ENCODE data around the gene WIPF1.

The WIPF1 gene

GRCh38 chr2:174635776-174636404 is 38.3 kb upstream of the WIPF1 start:
- Histone ChIP-seq H3K27me3 (replicated peaks in 2 of 5; ENCODE audit: control insufficient read depth in 4 of 5, insufficient read depth in 5 of 5, low read length in 4 of 5) (no peaks in the 10 kb centered on the region), H3K9me3 (ENCODE audit: control extremely low read depth in 1 of 5, control insufficient read depth in 4 of 5, insufficient read depth in 2 of 5, low read depth in 1 of 5, low read length in 4 of 5) (no peaks in the 10 kb centered on the region), H3K36me3 (ENCODE audit: control insufficient read depth in 4 of 4, insufficient read depth in 4 of 4, low read length in 3 of 4) (peaks cover 0 to 10% (median 2%) of the 10 kb centered on the region in 4 experiments), H3K4me1 (ENCODE audit: control extremely low read depth in 1 of 4, control insufficient read depth in 4 of 4, insufficient read depth in 4 of 4, low read length in 3 of 4) (peaks cover 18 to 51% (median 38%) of the 10 kb centered on the region in 4 experiments), H3K27ac (ENCODE audit: insufficient read depth in 1 of 2, low read depth in 1 of 2, low read length in 2 of 2, poor library complexity in 1 of 2, severe bottlenecking in 2 of 2) (no peak overlapping the region), H3K4me3 (ENCODE audit: control insufficient read depth in 1 of 7, extremely low read depth in 1 of 7, insufficient read depth in 4 of 7, low read depth in 2 of 7, low read length in 6 of 7) (no peak overlapping the region)
- CTCF ChIA-PET = interaction anchor here (1.5 to 3.0 kb wide), 2 partner anchors 26 to 52 kb away, joined by 3 to 18 read pairs; no protein-coding TSS in a partner anchor
- DNase-seq = peak in 1 of 3 donors; percentile 26
- WGBS (ENCODE audit: insufficient coverage) = 90% methylated on average over 2 of the region's 3 CpGs
- POLR2A ChIA-PET = no interaction called here

GRCh38 chr2:174635015-174635593 is 37.5 kb upstream of the WIPF1 start:
- H3K9me3 ChIP-seq (ENCODE audit: control extremely low read depth in 1 of 5, control insufficient read depth in 4 of 5, insufficient read depth in 2 of 5, low read depth in 1 of 5, low read length in 4 of 5) = no peaks in the 10 kb centered on the region
- peak overlapping the region in 5 of 7 experiments; percentile 58 to 94 (median 76) for H3K4me3 ChIP-seq (ENCODE audit: control insufficient read depth in 1 of 7, extremely low read depth in 1 of 7, insufficient read depth in 4 of 7, low read depth in 2 of 7, low read length in 6 of 7)
- ChIA-PET CTCF (interaction anchor here (0.9 to 3.0 kb wide), 4 partner anchors 26 to 64 kb away, joined by 3 to 18 read pairs (median 4); no protein-coding TSS in a partner anchor), POLR2A (interaction anchor here (0.6 kb wide), 1 partner anchor 10 kb away, joined by 3 read pairs; no protein-coding TSS in a partner anchor)
- H3K27ac ChIP-seq (ENCODE audit: insufficient read depth in 1 of 2, low read depth in 1 of 2, low read length in 2 of 2, poor library complexity in 1 of 2, severe bottlenecking in 2 of 2) = peak overlapping the region; percentile 67 to 86
- H3K36me3 ChIP-seq (ENCODE audit: control insufficient read depth in 4 of 4, insufficient read depth in 4 of 4, low read length in 3 of 4) = peaks cover 0 to 17% (median 6%) of the 10 kb centered on the region in 4 experiments
- peaks cover 25 to 55% (median 41%) of the 10 kb centered on the region in 4 experiments for H3K4me1 ChIP-seq (ENCODE audit: control extremely low read depth in 1 of 4, control insufficient read depth in 4 of 4, insufficient read depth in 4 of 4, low read length in 3 of 4)
- H3K27me3 ChIP-seq (replicated peaks in 2 of 5; ENCODE audit: control insufficient read depth in 4 of 5, insufficient read depth in 5 of 5, low read length in 4 of 5) = no peaks in the 10 kb centered on the region
- 94% methylated on average over 2 of the region's 3 CpGs for WGBS (ENCODE audit: insufficient coverage)
- DNase-seq = peak in 1 of 3 donors; percentile 20

- H3K4me3 ChIP-seq (ENCODE audit: control insufficient read depth in 1 of 7, extremely low read depth in 1 of 7, insufficient read depth in 4 of 7, low read depth in 2 of 7, low read length in 6 of 7) = peak overlapping the region in 6 of 7 experiments; percentile 58 to 94 (median 74)
- peaks cover 27 to 55% (median 41%) of the 10 kb centered on the region in 4 experiments for H3K4me1 ChIP-seq (ENCODE audit: control extremely low read depth in 1 of 4, control insufficient read depth in 4 of 4, insufficient read depth in 4 of 4, low read length in 3 of 4)
- peak overlapping the region; percentile 67 to 86 for H3K27ac ChIP-seq (ENCODE audit: insufficient read depth in 1 of 2, low read depth in 1 of 2, low read length in 2 of 2, poor library complexity in 1 of 2, severe bottlenecking in 2 of 2)
- ChIA-PET CTCF (interaction anchor here (0.6 to 3.0 kb wide), 10 partner anchors 11 to 157 kb away, joined by 3 to 18 read pairs (median 3); partner anchors contain the start of gene GPR155), POLR2A (interaction anchor here (0.6 to 0.7 kb wide), 2 partner anchors 9 to 48 kb away, joined by 3 to 6 read pairs; no protein-coding TSS in a partner anchor)
- 20% methylated on average over 7 of the region's 13 CpGs for WGBS (ENCODE audit: insufficient coverage)
- no peaks in the 10 kb centered on the region for H3K27me3 ChIP-seq (replicated peaks in 2 of 5; ENCODE audit: control insufficient read depth in 4 of 5, insufficient read depth in 5 of 5, low read length in 4 of 5)
- peaks cover 0 to 24% (median 9%) of the 10 kb centered on the region in 4 experiments for H3K36me3 ChIP-seq (ENCODE audit: control insufficient read depth in 4 of 4, insufficient read depth in 4 of 4, low read length in 3 of 4)
- DNase-seq = peak; percentile 51 to 78 (median 63)
- no peaks in the 10 kb centered on the region for H3K9me3 ChIP-seq (ENCODE audit: control extremely low read depth in 1 of 5, control insufficient read depth in 4 of 5, insufficient read depth in 2 of 5, low read depth in 1 of 5, low read length in 4 of 5)
Observed at GRCh38 chr2:174634130-174635014, 36.8 kb upstream of the WIPF1 start.

- Histone ChIP-seq H3K27me3 (replicated peaks in 2 of 5; ENCODE audit: control insufficient read depth in 4 of 5, insufficient read depth in 5 of 5, low read length in 4 of 5) (no peaks in the 10 kb centered on the region), H3K27ac (ENCODE audit: insufficient read depth in 1 of 2, low read depth in 1 of 2, low read length in 2 of 2, poor library complexity in 1 of 2, severe bottlenecking in 2 of 2) (peak overlapping the region; percentile 67 to 86), H3K4me1 (ENCODE audit: control extremely low read depth in 1 of 4, control insufficient read depth in 4 of 4, insufficient read depth in 4 of 4, low read length in 3 of 4) (peaks cover 27 to 55% (median 41%) of the 10 kb centered on the region in 4 experiments), H3K9me3 (ENCODE audit: control extremely low read depth in 1 of 5, control insufficient read depth in 4 of 5, insufficient read depth in 2 of 5, low read depth in 1 of 5, low read length in 4 of 5) (no peaks in the 10 kb centered on the region), H3K4me3 (ENCODE audit: control insufficient read depth in 1 of 7, extremely low read depth in 1 of 7, insufficient read depth in 4 of 7, low read depth in 2 of 7, low read length in 6 of 7) (peak overlapping the region in 6 of 7 experiments; percentile 58 to 94 (median 74)), H3K36me3 (ENCODE audit: control insufficient read depth in 4 of 4, insufficient read depth in 4 of 4, low read length in 3 of 4) (peaks cover 0 to 32% (median 14%) of the 10 kb centered on the region in 4 experiments)
- POLR2A ChIA-PET = interaction anchor here (0.7 kb wide), 1 partner anchor 48 kb away, joined by 6 read pairs; no protein-coding TSS in a partner anchor
- DNase-seq = peak in 1 of 3 donors; percentile 21
- CTCF ChIA-PET = interaction anchor here (0.7 to 1.5 kb wide), 6 partner anchors 10 to 170 kb away, joined by 3 to 4 read pairs (median 3); partner anchors contain the start of gene GPR155
- WGBS (ENCODE audit: insufficient coverage) = 0% methylated on average over 7 of the region's 8 CpGs
Observed at GRCh38 chr2:174633623-174633930, 36.0 kb upstream of the WIPF1 start.

GRCh38 chr2:174632841-174633622 is 35.4 kb upstream of the WIPF1 start:
- Histone ChIP-seq H3K4me3 (ENCODE audit: control insufficient read depth in 1 of 7, extremely low read depth in 1 of 7, insufficient read depth in 4 of 7, low read depth in 2 of 7, low read length in 6 of 7) (peak overlapping the region in 6 of 7 experiments; percentile 58 to 94 (median 74)), H3K36me3 (ENCODE audit: control insufficient read depth in 4 of 4, insufficient read depth in 4 of 4, low read length in 3 of 4) (peaks cover 4 to 38% (median 16%) of the 10 kb centered on the region in 4 experiments), H3K27ac (ENCODE audit: insufficient read depth in 1 of 2, low read depth in 1 of 2, low read length in 2 of 2, poor library complexity in 1 of 2, severe bottlenecking in 2 of 2) (peak overlapping the region; percentile 67 to 86), H3K27me3 (replicated peaks in 2 of 5; ENCODE audit: control insufficient read depth in 4 of 5, insufficient read depth in 5 of 5, low read length in 4 of 5) (no peaks in the 10 kb centered on the region), H3K9me3 (ENCODE audit: control extremely low read depth in 1 of 5, control insufficient read depth in 4 of 5, insufficient read depth in 2 of 5, low read depth in 1 of 5, low read length in 4 of 5) (no peaks in the 10 kb centered on the region), H3K4me1 (ENCODE audit: control extremely low read depth in 1 of 4, control insufficient read depth in 4 of 4, insufficient read depth in 4 of 4, low read length in 3 of 4) (peaks cover 27 to 55% (median 41%) of the 10 kb centered on the region in 4 experiments)
- DNase-seq = peak in 2 of 3 donors; percentile 32 to 43
- ChIA-PET POLR2A (interaction anchor here (0.6 to 0.7 kb wide), 2 partner anchors 36 to 49 kb away, joined by 3 to 6 read pairs; no protein-coding TSS in a partner anchor), CTCF (interaction anchor here (0.7 to 1.5 kb wide), 11 partner anchors 10 to 170 kb away, joined by 3 to 5 read pairs (median 3); partner anchors contain the start of gene GPR155)
- 3% methylated on average over 7 of the region's 7 CpGs for WGBS (ENCODE audit: insufficient coverage)
